ENCODE results near the gene RRH. TPM values are rescaled to one million over a fixed set of nuclear protein-coding genes. Genes with fewer than 3 reads are reported as not detected.
"Not testable (repeated sequence)": the region's sequence is repeated elsewhere in the genome, so short reads cannot be mapped to it uniquely, and the experiment has no call there.

The RRH gene
- 0.13 TPM in 1 of 2 replicates, not detected in the other for total RNA-seq

- no peak for DNase-seq (ENCODE audit: low read depth in 2 of 2)
These were observed at the start of gene RRH for GRCh38 chr4:109827672-109828071. Gene RRH (plus strand): TSS chr4:109827972. CDS start chr4:109828028, 56 bp downstream.

GRCh38 chr4:109782092-109782491, 45.7 kb upstream of the RRH start:
- not testable (repeated sequence) for DNase-seq (ENCODE audit: low read depth in 2 of 2)

GRCh38 chr4:109786846-109787245, 40.9 kb upstream of the RRH start:
- no peak for DNase-seq (ENCODE audit: low read depth in 2 of 2)

DNA sequence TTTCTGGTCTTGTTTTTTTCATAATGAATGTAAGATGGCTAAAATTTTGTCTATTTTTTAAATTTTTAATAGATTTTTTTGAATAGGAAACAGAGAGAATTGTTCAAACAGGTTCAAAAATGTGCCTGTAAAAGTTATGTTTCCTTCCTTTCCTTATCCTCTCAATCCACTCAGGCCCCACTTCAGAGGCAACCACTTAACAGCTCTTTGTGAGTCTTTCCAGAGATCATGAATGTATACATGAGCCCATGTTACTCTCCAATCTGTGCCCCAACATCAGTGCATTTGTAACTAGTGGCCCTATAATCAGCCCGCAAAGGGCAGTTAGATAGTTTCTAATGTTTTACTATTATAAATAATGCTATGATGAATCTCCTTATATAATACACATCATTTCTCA, 40.0 kb upstream of the RRH start:
- DNase-seq (ENCODE audit: low read depth in 2 of 2), result no peak

GRCh38 chr4:109795059-109795458, 32.7 kb upstream of the RRH start:
- DNase-seq (ENCODE audit: low read depth in 2 of 2), result no peak

DNA sequence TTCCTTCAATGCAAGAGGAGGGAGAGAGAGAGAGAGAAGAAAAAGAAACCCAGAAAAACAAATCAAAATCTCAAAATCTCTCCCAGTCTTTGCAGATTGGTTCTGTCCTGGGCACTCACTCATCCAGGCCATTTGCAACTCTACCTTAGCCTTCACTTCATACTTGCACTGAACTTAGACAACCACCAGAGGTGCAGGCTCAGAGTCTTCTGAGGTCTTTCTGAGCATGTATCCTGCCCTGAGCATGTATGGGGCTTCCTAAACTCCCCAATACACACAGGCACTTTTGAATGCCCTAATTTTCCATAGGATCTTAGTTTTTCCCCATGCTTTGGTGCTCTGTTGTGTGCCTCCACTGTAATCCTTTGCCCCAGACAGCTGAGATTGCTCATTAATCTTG, 28.9 kb upstream of the RRH start:
- no peak for DNase-seq (ENCODE audit: low read depth in 2 of 2)

GRCh38 chr4:109801099-109801789, 26.5 kb upstream of the RRH start:
- DNase-seq (ENCODE audit: low read depth in 2 of 2), result no peak

GRCh38 chr4:109801895-109802319, 25.9 kb upstream of the RRH start, which contains the start of gene CFI:
Gene CFI (minus strand): TSS chr4:109801999. CDS start chr4:109801971, 28 bp downstream.
- DNase-seq (ENCODE audit: low read depth in 2 of 2), result peak; percentile 55 to 78

DNA sequence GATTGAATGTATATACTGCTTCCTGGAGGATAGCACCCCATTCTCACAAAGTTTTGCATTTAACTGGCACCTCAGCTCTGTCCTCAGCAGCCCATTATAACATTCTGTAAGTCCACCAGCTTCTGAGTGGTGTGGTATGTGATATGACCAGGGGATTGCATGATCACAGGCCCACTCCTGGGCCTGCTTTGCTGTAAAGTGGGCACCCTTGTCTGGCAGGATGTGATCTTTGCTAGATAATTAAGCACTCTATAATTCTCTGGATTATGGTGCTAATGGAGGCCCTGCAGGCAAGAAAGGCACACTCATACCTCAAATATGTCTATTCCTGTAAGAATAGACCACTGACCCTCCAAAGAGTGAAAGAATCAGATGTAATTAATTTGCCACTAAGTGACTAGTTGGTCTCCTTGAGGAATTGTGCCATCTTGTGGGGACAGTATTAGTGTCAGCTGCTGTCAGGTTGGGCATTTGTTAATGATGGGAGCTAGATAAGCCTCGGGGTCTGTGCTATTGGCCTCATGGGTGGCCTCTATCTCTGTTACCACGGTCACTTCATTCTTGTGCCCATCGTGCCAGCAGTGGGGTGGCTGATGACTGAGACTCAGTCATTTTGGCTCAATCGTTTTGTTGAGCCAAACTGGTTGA, 23.7 kb upstream of the RRH start:
- DNase-seq (ENCODE audit: low read depth in 2 of 2), result peak; percentile 36 to 58

DNA sequence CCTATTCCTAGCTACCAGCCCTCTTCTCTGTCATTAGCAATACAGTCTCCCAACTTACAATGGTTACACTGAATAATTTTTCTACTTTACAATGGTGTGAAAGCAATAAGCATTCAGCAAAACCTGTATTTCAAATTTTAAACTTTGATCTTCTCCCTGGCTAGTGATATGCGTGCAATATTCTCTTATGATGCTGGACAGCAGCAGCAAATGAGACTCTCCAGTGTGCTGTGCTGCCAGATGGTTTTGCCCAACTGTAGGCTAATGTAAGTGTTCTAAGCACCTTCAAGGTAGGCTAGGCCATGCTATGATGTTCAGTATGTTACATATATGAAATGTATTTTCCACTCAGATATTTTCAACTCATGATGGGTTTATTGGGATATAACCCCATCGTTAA, 18.1 kb upstream of the RRH start:
- no peak for DNase-seq (ENCODE audit: low read depth in 2 of 2)

GRCh38 chr4:109810552-109811387, 17.0 kb upstream of the RRH start:
- no peak for DNase-seq (ENCODE audit: low read depth in 2 of 2)

- no peak for DNase-seq (ENCODE audit: low read depth in 2 of 2)
These were observed 16.1 kb upstream of the RRH start for GRCh38 chr4:109811707-109812106.

GRCh38 chr4:109815151-109816081, 12.4 kb upstream of the RRH start, which contains the start of gene GAR1:
Gene GAR1 (plus strand): TSS chr4:109815762. CDS start chr4:109816165, 403 bp downstream.
- DNase-seq (ENCODE audit: low read depth in 2 of 2), result peak; percentile 88 to 95

GRCh38 chr4:109816082-109816442, 11.7 kb upstream of the RRH start:
- peak in 1 of 2 donors; percentile 13 for DNase-seq (ENCODE audit: low read depth in 2 of 2)

- no peak for DNase-seq (ENCODE audit: low read depth in 2 of 2)
These were observed 10.9 kb upstream of the RRH start for GRCh38 chr4:109816894-109817293.

- DNase-seq (ENCODE audit: low read depth in 2 of 2), result no peak
These were observed 9.5 kb upstream of the RRH start for GRCh38 chr4:109818268-109818667.

DNA sequence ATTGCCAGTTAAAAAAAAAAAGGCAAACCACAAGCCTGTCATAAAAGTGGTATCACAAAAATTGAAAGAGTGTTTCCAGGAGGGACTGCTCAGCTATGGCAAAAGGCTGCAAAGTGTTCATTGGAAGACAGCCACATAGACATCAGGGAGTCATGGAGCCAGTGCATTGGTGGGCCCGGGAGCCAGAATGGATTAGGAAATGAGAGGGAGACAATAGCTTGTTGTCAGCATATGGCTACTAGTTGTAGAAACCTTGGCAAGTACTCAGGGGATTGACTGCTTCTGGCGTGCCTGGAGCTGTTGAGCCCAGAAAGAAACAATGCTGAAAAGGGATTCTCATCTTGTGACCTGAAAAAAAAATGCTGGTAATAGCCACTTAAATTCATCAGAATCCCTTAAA, 7.2 kb upstream of the RRH start:
- DNase-seq (ENCODE audit: low read depth in 2 of 2), result peak in 1 of 2 donors; percentile 18

GRCh38 chr4:109821185-109821584, 6.6 kb upstream of the RRH start:
- no peak for DNase-seq (ENCODE audit: low read depth in 2 of 2)

DNA sequence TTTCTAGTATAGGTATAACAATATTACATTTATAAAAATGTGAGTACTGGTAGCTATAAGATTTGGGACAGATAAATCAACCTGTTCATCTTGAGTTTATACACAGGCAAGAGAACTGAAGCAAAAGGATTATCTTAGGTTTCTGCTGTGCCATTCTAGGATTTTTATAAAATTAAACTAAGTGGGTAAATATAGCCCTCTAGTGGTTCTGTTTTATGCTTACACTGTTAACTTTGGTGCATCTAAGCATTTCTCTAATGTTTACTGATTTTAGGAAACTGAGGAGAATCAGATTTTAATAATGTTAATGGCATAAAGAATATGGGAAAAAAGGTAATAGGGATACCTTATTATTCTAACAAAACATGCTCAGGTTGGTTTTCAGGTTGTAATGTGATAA, 1.1 kb upstream of the RRH start:
- peak in 1 of 2 donors; percentile 28 for DNase-seq (ENCODE audit: low read depth in 2 of 2)

DNA sequence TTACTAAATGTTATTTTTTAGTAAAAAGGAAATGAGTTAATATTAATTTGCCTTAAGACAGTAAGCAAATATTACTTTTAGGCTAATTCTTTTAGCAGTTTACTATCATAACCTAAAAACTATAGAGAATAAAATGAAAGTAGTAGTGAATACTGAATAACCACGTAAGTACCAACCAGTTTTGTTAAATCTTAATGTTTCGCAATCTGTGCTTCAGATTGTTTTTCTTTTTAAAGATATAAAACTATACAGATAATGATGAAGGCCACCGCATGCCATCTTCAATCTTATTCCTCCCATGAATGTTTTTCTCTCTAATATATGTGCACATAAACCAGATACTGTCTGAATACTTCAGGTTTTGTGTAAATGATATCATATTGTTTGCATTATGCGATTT, 6.0 kb downstream of the RRH start:
- no peak for DNase-seq (ENCODE audit: low read depth in 2 of 2)

DNA sequence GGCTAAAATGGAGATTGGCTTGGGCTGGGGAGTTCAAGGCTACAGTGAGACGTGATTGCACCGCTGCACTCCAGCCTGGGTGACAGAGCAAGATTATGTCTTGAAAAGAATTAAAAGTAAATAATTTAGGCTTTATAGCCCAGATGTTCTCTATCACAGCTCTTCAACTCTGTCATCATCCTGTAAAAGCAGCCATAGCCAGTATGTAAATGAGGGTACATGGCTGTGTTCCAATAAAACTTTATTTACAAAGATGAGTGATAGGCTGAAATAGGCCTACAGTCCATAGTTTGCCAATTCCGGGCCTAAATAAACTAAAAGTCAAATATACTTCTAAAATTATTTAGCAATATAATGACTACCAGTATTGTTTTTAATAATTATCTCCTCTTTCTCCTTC, 9.2 kb downstream of the RRH start:
- no peak for DNase-seq (ENCODE audit: low read depth in 2 of 2)

All from dermis microvascular lymphatic vessel endothelial cell (primary cell).